Measurements from ENCODE around the gene PEX13.
A peak's percentile ranks its signal among the peaks of the same experiment; 100 is the strongest.

- no peak for TF ChIP-seq MAX (CRISPR knock-in tag; IDR thresholded peaks at IDR 0.05)
- no peak for TF ChIP-seq NR2C2 (CRISPR knock-in tag; IDR thresholded peaks at IDR 0.05)
- TF ChIP-seq CTCF (IDR thresholded peaks at IDR 0.05) = no peak
- no peak for TF ChIP-seq USF2 (CRISPR knock-in tag; IDR thresholded peaks at IDR 0.05)
- no peak for TF ChIP-seq NR3C1 (CRISPR knock-in tag; conservative IDR thresholded peaks at IDR 0.05; ENCODE audit: low read depth)
- TF ChIP-seq ZNF121 (CRISPR knock-in tag; IDR thresholded peaks at IDR 0.05) = peak; percentile 74
- no peak for TF ChIP-seq ZNF423 (CRISPR knock-in tag; IDR thresholded peaks at IDR 0.05)
- no peak for TF ChIP-seq CREB1 (CRISPR knock-in tag; IDR thresholded peaks at IDR 0.05)
- TF ChIP-seq ESRRA (CRISPR knock-in tag; IDR thresholded peaks at IDR 0.05; ENCODE audit: borderline replicate concordance) = no peak
- no peak for TF ChIP-seq CBFB (CRISPR knock-in tag; IDR thresholded peaks at IDR 0.05; ENCODE audit: low read depth)
- TF ChIP-seq TCF7 (CRISPR knock-in tag; IDR thresholded peaks at IDR 0.05; ENCODE audit: low read depth) = no peak
- TF ChIP-seq ETV6 (CRISPR knock-in tag; IDR thresholded peaks at IDR 0.05) = no peak
- no peak for TF ChIP-seq SP1 (CRISPR knock-in tag; conservative IDR thresholded peaks at IDR 0.05)
These were observed 78.9 kb downstream of the PEX13 start for GRCh38 chr2:61096438-61096837.

Data from WTC11 (cell line).